Osteocyte (in vitro differentiated cells): ENCODE results near the gene EXOSC3. TPM values are rescaled to one million over a fixed set of nuclear protein-coding genes. Genes with fewer than 3 reads are reported as not detected.
"Not testable (repeated sequence)": the region's sequence is repeated elsewhere in the genome, so short reads cannot be mapped to it uniquely, and the experiment has no call there.

Experiments used
- DNase-seq: peaks from one replicate; pipeline ENCODE4 v3.0.0; 2021; ENCODE audit warnings: mixed read lengths; ENCODE audit not compliant: unreplicated experiment; ENCODE audit errors: extremely low spot score
- H3K27ac Mint-ChIP-seq: one replicate; pipeline ENCODE4 v1.8.0; 2021; ENCODE audit warnings: mild to moderate bottlenecking, mixed read lengths; ENCODE audit not compliant: unreplicated experiment
- H3K27me3 Mint-ChIP-seq: one replicate; pipeline ENCODE4 v1.8.0; 2021; ENCODE audit warnings: mixed read lengths; ENCODE audit not compliant: unreplicated experiment
- H3K36me3 Mint-ChIP-seq: one replicate; pipeline ENCODE4 v1.8.0; 2021; ENCODE audit warnings: mixed read lengths; ENCODE audit not compliant: unreplicated experiment
- H3K4me1 Mint-ChIP-seq: one replicate; pipeline ENCODE4 v1.8.0; 2021; ENCODE audit warnings: mixed read lengths; ENCODE audit not compliant: unreplicated experiment
- H3K4me3 Mint-ChIP-seq: one replicate; pipeline ENCODE4 v1.8.0; 2021; ENCODE audit warnings: mild to moderate bottlenecking, moderate library complexity, mixed read lengths; ENCODE audit not compliant: unreplicated experiment
- H3K9me3 Mint-ChIP-seq: one replicate; pipeline ENCODE4 v1.8.0; 2021; ENCODE audit warnings: mixed read lengths; ENCODE audit not compliant: unreplicated experiment
- total RNA-seq: library from RNA; stranded (reverse); gene quantifications from 2 replicates; pipeline ENCODE4 v1.2.1, GENCODE V29; 2021
- TF ChIP-seq, protein P1 (sequence below): fragments of 200-600 bp; sonication (generic); IDR thresholded peaks from 2 replicates; pipeline ENCODE4 v1.5.0; 2021; ENCODE audit warnings: antibody characterized with exemption, mild to moderate bottlenecking, moderate library complexity

Gene EXOSC3
- total RNA-seq, 1 donor from 2014 or later = 31.6 TPM

DNA sequence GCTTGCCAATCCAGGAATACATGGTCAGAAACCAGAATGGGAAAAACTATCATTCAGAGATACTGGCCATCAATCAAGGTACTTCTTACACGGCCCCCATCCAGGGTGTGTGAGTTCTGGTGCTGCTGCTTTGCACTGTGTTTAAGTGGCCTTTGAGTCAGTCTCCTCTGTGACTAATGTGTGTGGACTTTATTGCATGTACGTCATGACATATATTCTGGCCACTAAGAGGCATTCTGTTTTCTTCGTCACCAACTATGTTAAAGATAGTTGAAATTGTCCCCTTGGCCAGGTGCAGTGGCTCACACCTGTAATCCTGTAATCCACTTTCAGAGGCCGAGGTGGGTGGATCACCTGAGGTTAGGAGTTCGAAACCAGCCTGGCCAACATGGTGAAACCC is 8.5 kb downstream of the EXOSC3 start:
- no peak overlapping the region for H3K4me3 Mint-ChIP-seq
- no peaks in the 10 kb centered on the region for H3K4me1 Mint-ChIP-seq
- DNase-seq = no peak
- H3K9me3 Mint-ChIP-seq = no peaks in the 10 kb centered on the region
- H3K27me3 Mint-ChIP-seq = no peaks in the 10 kb centered on the region
- no peak overlapping the region for H3K27ac Mint-ChIP-seq
- TF ChIP-seq, protein P1, sequence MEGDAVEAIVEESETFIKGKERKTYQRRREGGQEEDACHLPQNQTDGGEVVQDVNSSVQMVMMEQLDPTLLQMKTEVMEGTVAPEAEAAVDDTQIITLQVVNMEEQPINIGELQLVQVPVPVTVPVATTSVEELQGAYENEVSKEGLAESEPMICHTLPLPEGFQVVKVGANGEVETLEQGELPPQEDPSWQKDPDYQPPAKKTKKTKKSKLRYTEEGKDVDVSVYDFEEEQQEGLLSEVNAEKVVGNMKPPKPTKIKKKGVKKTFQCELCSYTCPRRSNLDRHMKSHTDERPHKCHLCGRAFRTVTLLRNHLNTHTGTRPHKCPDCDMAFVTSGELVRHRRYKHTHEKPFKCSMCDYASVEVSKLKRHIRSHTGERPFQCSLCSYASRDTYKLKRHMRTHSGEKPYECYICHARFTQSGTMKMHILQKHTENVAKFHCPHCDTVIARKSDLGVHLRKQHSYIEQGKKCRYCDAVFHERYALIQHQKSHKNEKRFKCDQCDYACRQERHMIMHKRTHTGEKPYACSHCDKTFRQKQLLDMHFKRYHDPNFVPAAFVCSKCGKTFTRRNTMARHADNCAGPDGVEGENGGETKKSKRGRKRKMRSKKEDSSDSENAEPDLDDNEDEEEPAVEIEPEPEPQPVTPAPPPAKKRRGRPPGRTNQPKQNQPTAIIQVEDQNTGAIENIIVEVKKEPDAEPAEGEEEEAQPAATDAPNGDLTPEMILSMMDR = no peak
- H3K36me3 Mint-ChIP-seq = peaks cover 43% of the 10 kb centered on the region

DNA sequence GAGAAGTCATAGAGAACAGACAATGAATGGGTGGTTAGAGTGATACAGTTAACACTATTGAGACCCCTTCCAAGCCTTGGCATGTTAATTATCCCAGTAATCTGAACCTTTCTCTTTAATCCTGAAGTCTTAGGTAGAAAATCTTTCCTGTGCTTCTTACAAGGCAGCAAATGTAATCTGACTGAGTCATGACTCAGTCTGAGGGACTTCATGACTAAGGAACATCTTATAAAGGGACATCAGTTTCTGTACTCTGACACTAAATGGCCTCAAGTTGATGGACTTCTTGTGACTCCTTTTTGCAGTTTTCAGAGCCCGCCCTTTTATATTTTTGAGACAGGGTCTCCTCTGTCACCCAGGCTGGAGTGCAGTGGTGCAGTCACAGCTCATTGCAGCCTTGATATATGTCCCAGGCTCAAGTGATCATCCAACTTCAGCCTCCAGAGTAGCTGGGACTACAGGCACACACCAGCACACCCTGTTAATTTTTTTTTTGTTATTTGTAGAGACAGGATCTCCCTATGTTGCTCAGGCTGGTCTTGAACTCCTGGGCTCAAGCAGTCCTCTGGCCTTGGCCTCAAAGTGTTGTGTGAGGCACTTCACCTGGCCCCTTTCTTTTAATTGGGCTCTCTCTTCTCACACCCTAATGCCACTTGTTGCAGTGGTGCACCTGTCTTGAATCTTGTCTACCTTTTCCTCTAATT is 9.5 kb downstream of the EXOSC3 start:
- no peaks in the 10 kb centered on the region for H3K9me3 Mint-ChIP-seq
- no peak overlapping the region for H3K4me3 Mint-ChIP-seq
- H3K4me1 Mint-ChIP-seq = no peaks in the 10 kb centered on the region
- no peak for DNase-seq
- no peak overlapping the region for H3K27ac Mint-ChIP-seq
- TF ChIP-seq, protein P1 = no peak
- no peaks in the 10 kb centered on the region for H3K27me3 Mint-ChIP-seq
- H3K36me3 Mint-ChIP-seq = peaks cover 34% of the 10 kb centered on the region

DNA sequence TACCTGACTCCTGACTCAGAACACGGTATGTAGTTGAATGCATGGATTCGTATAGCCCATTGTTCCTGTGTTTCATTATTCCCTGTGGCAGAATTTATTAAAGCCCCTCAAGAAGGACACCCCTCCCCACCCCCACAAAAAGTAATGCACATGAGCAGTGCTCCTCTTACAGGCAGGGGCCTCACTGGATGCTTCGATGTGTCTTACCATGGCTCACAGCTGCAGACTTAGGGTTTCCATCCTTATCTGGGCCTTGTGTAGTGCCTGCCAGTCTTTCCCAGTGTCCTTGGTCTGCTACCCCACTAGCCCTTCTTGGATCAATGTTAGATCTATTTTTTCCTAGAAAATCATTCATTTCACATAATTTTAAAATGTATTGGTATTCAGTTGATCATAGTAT is 14.9 kb downstream of the EXOSC3 start:
- H3K36me3 Mint-ChIP-seq = peaks cover 31% of the 10 kb centered on the region
- no peaks in the 10 kb centered on the region for H3K27me3 Mint-ChIP-seq
- TF ChIP-seq, protein P1 = no peak

DNA sequence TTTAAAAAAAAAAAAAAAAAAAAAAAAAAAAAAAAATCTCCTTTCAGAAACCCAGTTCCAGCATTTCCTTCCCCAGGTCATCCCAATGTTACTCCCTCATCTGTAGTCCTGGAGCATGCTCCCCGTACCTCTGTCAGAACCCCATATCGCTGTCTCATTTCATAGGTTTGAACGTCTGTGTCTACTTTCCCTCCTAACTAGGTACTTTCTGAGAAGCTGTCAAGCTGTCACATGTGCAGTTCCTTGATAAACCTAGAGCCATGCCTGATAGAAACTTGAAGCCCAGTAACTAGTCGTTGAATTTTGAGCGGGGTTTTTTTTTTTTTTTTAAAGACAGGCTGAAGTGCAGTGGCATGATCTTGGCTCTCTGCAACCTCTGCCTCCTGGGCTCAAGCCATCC is 15.6 kb downstream of the EXOSC3 start:
- Mint-ChIP-seq H3K9me3 (no peaks in the 10 kb centered on the region), H3K27ac (no peak overlapping the region), H3K4me3 (no peak overlapping the region), H3K27me3 (no peaks in the 10 kb centered on the region), H3K36me3 (peaks cover 29% of the 10 kb centered on the region), H3K4me1 (no peaks in the 10 kb centered on the region)
- TF ChIP-seq, protein P1 = no peak
- DNase-seq = no peak

More for the DNA sequence above, 14.9 kb downstream of the EXOSC3 start:
- no peaks in the 10 kb centered on the region for H3K4me1 Mint-ChIP-seq
- no peak for DNase-seq
- no peak overlapping the region for H3K4me3 Mint-ChIP-seq
- H3K27ac Mint-ChIP-seq = no peak overlapping the region
- no peaks in the 10 kb centered on the region for H3K9me3 Mint-ChIP-seq

DNA sequence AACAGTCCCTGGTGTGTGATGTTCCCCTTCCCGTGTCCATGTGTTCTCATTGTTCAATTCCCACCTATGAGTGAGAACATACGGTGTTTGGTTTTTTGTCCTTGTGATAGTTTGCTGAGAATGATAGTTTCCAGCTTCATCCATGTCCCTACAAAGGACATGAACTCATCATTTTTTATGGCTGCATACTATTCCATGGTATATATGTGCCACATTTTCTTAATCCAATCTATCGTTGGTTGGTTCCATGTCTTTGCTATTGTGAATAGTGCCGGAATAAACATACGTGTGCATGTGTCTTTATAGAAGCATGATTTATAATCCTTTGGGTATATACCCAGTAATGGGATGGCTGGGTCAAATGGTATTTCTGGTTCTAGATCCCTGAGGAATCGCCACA is 19.6 kb downstream of the EXOSC3 start:
- H3K4me3 Mint-ChIP-seq, DNase-seq, H3K9me3 Mint-ChIP-seq, H3K27ac Mint-ChIP-seq, H3K27me3 Mint-ChIP-seq, H3K4me1 Mint-ChIP-seq: not testable (repeated sequence)
- H3K36me3 Mint-ChIP-seq = peaks cover 36% of the 10 kb centered on the region
